Liver (tissue), 3 donors: ENCODE results near the gene CAPNS2.

Source experiments
- CTCF ChIP-seq: fragments of 150-350 bp; IDR thresholded peaks from 2 replicates; pipeline ENCODE4 v1.5.1; 2017; ENCODE audit warnings: improper control_type of control experiment, low read depth, low read length; ENCODE audit not compliant: missing input control
- FOXA1 ChIP-seq: IDR thresholded peaks from 2 replicates; pipeline ENCODE4 v1.6.1; 2016; ENCODE audit warnings: antibody characterized with exemption
- GABPA ChIP-seq, 2 donors: IDR thresholded peaks in 1 of 2; conservative IDR thresholded peaks in 1 of 2; 2 replicates each; pipeline ENCODE4 v1.6.1; 2016; ENCODE audit warnings: antibody characterized with exemption in 2 of 2, mild to moderate bottlenecking in 1 of 2, moderate library complexity in 1 of 2
- REST ChIP-seq: IDR thresholded peaks from 2 replicates; pipeline ENCODE4 v1.6.1; 2016; ENCODE audit warnings: antibody characterized with exemption, mild to moderate bottlenecking
- SP1 ChIP-seq: IDR thresholded peaks from 2 replicates; pipeline ENCODE4 v1.6.1; 2018; ENCODE audit warnings: antibody characterized with exemption, mild to moderate bottlenecking
- TAF1 ChIP-seq: conservative IDR thresholded peaks from 2 replicates; pipeline ENCODE4 v1.6.1; 2016; ENCODE audit warnings: antibody characterized with exemption, mild to moderate bottlenecking
- TF ChIP-seq, protein P1 (sequence below): IDR thresholded peaks from 2 replicates; pipeline ENCODE4 v1.6.1; 2016; ENCODE audit warnings: antibody characterized with exemption
- donor health status: healthy.
- donor health status: healthy.

DNA sequence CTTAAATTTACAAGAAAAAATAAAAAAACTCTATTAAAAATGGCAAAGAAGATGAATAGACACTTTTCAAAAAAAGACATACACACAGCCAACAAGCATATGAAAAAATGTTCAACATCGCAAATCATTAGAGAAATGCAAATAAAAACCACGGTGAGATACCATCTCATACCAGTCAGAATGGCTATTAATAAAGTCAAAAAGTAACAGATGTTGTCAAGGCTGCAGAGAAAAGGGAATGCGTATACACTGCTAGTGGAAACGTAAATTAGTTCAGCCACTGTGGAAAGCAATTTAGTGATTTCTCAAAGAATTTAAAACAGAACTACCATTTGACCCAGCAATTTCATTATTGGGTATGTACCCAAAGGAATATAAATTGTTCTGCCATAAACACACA lies 31.4 kb downstream of the CAPNS2 start:
- TF ChIP-seq FOXA1 (no peak), REST (no peak), CTCF (no peak), GABPA (IDR thresholded peaks at IDR 0.05 in 1 of 2, conservative IDR thresholded peaks at IDR 0.05 in 1 of 2) (no peak), TAF1 (no peak), SP1 (no peak)
- TF ChIP-seq, protein P1, sequence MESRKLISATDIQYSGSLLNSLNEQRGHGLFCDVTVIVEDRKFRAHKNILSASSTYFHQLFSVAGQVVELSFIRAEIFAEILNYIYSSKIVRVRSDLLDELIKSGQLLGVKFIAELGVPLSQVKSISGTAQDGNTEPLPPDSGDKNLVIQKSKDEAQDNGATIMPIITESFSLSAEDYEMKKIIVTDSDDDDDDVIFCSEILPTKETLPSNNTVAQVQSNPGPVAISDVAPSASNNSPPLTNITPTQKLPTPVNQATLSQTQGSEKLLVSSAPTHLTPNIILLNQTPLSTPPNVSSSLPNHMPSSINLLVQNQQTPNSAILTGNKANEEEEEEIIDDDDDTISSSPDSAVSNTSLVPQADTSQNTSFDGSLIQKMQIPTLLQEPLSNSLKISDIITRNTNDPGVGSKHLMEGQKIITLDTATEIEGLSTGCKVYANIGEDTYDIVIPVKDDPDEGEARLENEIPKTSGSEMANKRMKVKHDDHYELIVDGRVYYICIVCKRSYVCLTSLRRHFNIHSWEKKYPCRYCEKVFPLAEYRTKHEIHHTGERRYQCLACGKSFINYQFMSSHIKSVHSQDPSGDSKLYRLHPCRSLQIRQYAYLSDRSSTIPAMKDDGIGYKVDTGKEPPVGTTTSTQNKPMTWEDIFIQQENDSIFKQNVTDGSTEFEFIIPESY, result no peak
